Prostate gland (tissue), 2 donors: ENCODE measurements around the gene AHR. TPM values are rescaled to one million over a fixed set of nuclear protein-coding genes. Genes with fewer than 3 reads are reported as not detected.

Experiments used
- DNase-seq: peaks from one replicate; pipeline ENCODE4 v3.0.0-alpha.2; 2019; ENCODE audit warnings: low spot score
- H3K27ac ChIP-seq, 2 donors: fragments of 200-600 bp; sonication (generic); 2 replicates each; pipeline ENCODE4 v1.5.1; 2017 to 2019
- H3K27me3 ChIP-seq: fragments of 200-600 bp; sonication (generic); replicated peaks from 2 replicates; pipeline ENCODE4 v1.5.1; 2019; ENCODE audit not compliant: insufficient read depth
- H3K36me3 ChIP-seq, 2 donors: fragments of 200-600 bp; sonication (generic); 1 replicate in 1 of 2; 2 replicates in 1 of 2; pipeline versions ENCODE4 v1.5.1 to v1.8.1; 2017 to 2019
- H3K4me1 ChIP-seq: fragments of 200-600 bp; sonication (generic); replicated peaks from 2 replicates; pipeline ENCODE4 v1.5.1; 2019
- H3K4me3 ChIP-seq, 2 donors: fragments of 200-600 bp; sonication (generic); 2 replicates each; pipeline ENCODE4 v1.5.1; 2017 to 2019
- H3K9me3 ChIP-seq: fragments of 200-600 bp; sonication (generic); 2 replicates; pipeline ENCODE4 v1.5.1; 2017
- POLR2A ChIP-seq: fragments of 450-650 bp; IDR thresholded peaks from one replicate; pipeline ENCODE4 v1.6.1; 2016; ENCODE audit warnings: antibody characterized with exemption, mild to moderate bottlenecking
- POLR2AphosphoS5 ChIP-seq: sonication (generic); formaldehyde crosslinking; IDR thresholded peaks from one replicate; pipeline ENCODE4 v1.6.1; 2017; ENCODE audit warnings: antibody characterized with exemption
- WGBS: methylation state at CpG from one replicate; pipeline ENCODE4 v1.1.5; 2018; 5-methylcytosine and 5-hydroxymethylcytosine counted together
- intact Hi-C: fragments of 100-400 bp; cut with DNase I; formaldehyde crosslinking; loops from one replicate; pipeline ENCODE4 v1.14.2; 2022
- total RNA-seq, 2 donors: library from RNA; depleted of rRNA; stranded (reverse); fragments of >200 nt; gene quantifications; one replicate each; pipeline ENCODE4 v1.1.0, GENCODE V29; 2016
- TF ChIP-seq, protein P1 (sequence below), 4 experiments: fragments of 200-600 bp in 2 of 4; fragments of 450-650 bp in 2 of 4; sonication (generic) in 2 of 4; IDR thresholded peaks; 1 replicate in 3 of 4; 2 replicates in 1 of 4; pipeline ENCODE4 v1.5.1; 2016 to 2019; ENCODE audit warnings: antibody characterized with exemption in 4 of 4, mild to moderate bottlenecking in 2 of 4, moderate library complexity in 2 of 4

Gene AHR
- total RNA-seq, 2 donors from 2014 or later: 49.4 to 55.7 TPM

DNA sequence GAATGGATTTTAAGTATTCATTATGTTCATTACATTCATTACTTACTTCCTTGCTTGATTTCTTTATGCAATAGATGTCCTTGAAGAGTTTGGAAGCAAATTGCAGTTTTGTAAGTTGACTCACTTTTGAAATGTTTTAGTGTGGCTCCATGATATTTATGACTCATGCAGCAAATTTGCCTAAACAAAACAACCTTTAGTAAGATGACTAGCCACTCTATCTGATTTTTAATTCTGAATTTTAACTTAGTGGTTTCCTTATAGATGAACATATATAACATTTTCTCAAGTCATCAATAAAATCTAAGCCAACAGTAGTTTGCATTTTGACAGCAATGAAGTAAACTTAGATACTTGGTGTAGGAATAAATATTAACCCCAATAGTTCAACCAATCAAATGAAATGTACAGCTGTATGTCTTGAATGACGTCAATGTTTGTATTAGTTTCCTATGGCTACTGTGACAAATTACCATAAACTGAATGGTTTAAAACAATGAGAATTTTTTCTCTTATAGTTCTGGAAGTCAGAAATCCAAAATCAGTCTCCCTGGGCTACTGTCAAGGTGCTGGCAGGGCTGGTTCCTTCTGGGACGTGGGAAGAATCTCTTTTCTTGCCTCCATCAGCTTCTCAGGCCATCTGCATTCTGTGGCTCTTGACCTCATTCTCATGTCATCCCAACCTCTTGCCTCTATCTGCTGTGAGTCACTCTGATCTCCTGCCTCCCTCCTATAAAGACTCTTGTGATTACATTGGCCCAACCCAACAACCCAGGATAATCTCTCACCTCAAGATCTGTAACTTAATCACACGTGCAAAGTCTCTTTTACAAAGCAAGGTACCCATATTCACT is 73.4 kb downstream of the AHR start:
- no peak for TF ChIP-seq POLR2A
- no peak for TF ChIP-seq POLR2AphosphoS5
- TF ChIP-seq, protein P1, sequence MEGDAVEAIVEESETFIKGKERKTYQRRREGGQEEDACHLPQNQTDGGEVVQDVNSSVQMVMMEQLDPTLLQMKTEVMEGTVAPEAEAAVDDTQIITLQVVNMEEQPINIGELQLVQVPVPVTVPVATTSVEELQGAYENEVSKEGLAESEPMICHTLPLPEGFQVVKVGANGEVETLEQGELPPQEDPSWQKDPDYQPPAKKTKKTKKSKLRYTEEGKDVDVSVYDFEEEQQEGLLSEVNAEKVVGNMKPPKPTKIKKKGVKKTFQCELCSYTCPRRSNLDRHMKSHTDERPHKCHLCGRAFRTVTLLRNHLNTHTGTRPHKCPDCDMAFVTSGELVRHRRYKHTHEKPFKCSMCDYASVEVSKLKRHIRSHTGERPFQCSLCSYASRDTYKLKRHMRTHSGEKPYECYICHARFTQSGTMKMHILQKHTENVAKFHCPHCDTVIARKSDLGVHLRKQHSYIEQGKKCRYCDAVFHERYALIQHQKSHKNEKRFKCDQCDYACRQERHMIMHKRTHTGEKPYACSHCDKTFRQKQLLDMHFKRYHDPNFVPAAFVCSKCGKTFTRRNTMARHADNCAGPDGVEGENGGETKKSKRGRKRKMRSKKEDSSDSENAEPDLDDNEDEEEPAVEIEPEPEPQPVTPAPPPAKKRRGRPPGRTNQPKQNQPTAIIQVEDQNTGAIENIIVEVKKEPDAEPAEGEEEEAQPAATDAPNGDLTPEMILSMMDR (IDR thresholded peaks at IDR 0.05): no peak
- no peak overlapping the region for H3K4me3 ChIP-seq
- H3K9me3 ChIP-seq: no peaks in the 10 kb centered on the region
- no peaks in the 10 kb centered on the region for H3K36me3 ChIP-seq
- DNase-seq: no peak
- intact Hi-C loops: loop anchor here (10.0 kb wide), 1 partner anchor 153 kb away; no protein-coding TSS in a partner anchor
- no peaks in the 10 kb centered on the region for H3K27me3 ChIP-seq
- H3K27ac ChIP-seq: no peak overlapping the region
- 72% methylated on average over 3 of the region's 3 CpGs for WGBS
- H3K4me1 ChIP-seq: no peaks in the 10 kb centered on the region

DNA sequence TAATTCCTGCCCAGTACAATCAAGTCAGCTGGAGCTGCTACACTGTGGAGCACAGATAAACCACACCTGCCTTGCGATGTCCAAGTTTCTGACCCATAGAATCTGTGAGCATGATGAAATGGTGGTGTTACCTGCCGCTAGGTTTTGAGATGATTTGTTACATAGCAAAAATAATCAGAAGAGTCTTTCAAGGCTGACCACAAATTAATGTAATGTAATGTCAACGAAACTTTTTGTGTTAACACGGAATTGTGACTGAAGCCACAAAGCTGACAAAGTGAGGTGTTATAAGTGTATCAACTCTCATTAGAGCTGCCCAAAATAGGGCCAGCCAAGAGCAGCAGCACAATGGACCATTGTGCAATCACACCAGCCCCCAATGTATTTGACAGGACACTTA is 75.7 kb downstream of the AHR start:
- Histone ChIP-seq H3K36me3 (no peaks in the 10 kb centered on the region), H3K4me1 (no peaks in the 10 kb centered on the region), H3K9me3 (no peaks in the 10 kb centered on the region), H3K27ac (no peak overlapping the region), H3K4me3 (no peak overlapping the region), H3K27me3 (no peaks in the 10 kb centered on the region)
- no peak for DNase-seq
- WGBS: 93% methylated on average over 4 of the region's 4 CpGs
- no peak for TF ChIP-seq POLR2A
- TF ChIP-seq POLR2AphosphoS5: no peak
- TF ChIP-seq, protein P1 (IDR thresholded peaks at IDR 0.05): no peak
- intact Hi-C loops: loop anchor here (10.0 kb wide), 1 partner anchor 151 kb away; no protein-coding TSS in a partner anchor

DNA sequence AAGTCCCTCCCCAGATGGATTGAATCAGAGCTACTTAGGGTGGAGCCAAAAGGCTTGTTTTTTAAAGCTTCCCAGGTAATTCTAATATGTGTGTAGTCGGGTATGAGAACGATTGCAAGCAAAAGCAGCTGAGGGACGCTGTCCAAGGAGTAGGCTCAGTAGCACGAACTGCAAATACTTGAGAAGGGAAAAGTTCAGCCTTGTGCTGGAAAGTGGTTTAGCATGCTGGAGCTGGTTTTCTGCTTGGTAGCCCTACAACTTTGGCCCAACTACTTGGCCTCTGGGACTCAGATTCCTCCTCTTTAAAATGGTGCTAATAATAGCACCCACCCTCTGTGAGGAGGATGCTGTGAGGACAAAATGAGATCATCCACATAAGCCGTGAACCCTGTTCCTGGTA is 76.2 kb downstream of the AHR start:
- TF ChIP-seq POLR2A (no peak), POLR2AphosphoS5 (no peak)
- TF ChIP-seq, protein P1 (IDR thresholded peaks at IDR 0.05): no peak
- no peaks in the 10 kb centered on the region for H3K4me1 ChIP-seq
- H3K9me3 ChIP-seq: no peaks in the 10 kb centered on the region
- no peak overlapping the region for H3K4me3 ChIP-seq
- no peak for DNase-seq
- no peak overlapping the region for H3K27ac ChIP-seq
- WGBS: 81% methylated on average over 5 of the region's 5 CpGs
- no peaks in the 10 kb centered on the region for H3K36me3 ChIP-seq
- H3K27me3 ChIP-seq: no peaks in the 10 kb centered on the region
- intact Hi-C loops: loop anchor here (10.0 kb wide), 1 partner anchor 150 kb away; no protein-coding TSS in a partner anchor

DNA sequence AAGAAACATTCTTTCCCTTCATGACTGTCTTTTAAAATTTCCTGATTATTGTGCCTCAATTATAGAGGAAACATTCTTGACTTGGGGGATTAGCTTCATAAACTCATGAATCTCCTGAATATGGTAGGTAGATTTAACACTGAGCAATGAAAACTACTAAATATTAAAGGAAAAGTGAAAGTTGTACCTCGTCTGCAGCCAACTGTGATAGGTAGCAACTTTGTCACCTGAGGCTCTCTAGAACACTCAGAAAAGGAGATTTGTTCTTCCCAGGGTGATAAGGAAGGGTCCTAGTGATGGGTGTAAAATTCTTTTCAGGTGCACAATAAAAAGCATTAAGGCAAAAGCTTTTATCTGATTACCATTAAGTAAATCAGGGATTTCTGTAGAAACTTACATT is 78.1 kb downstream of the AHR start:
- intact Hi-C loops: loop anchor here (10.0 kb wide), 1 partner anchor 148 kb away; no protein-coding TSS in a partner anchor
- Histone ChIP-seq H3K27me3 (no peaks in the 10 kb centered on the region), H3K27ac (no peak overlapping the region), H3K9me3 (no peaks in the 10 kb centered on the region), H3K4me3 (no peak overlapping the region), H3K4me1 (no peaks in the 10 kb centered on the region), H3K36me3 (no peaks in the 10 kb centered on the region)
- 97% methylated on average over 1 of the region's 1 CpG for WGBS
- TF ChIP-seq POLR2A: no peak
- no peak for TF ChIP-seq POLR2AphosphoS5
- TF ChIP-seq, protein P1 (IDR thresholded peaks at IDR 0.05): no peak
- DNase-seq: no peak
